T-cell (primary cell): ENCODE data around the gene TIMP2. TPM values are rescaled to one million over a fixed set of nuclear protein-coding genes. Genes with fewer than 3 reads are reported as not detected.

Experiments
- ATAC-seq, 4 experiments: fragments of 200-7000 bp in 3 of 4; fragments of 150-1000 bp in 1 of 4; cut with Tn5 transposase; replicated peaks in 1 of 4; 1 replicate in 3 of 4; 2 replicates in 1 of 4; pipeline ENCODE4 v1.10.0; 2021; ENCODE audit warnings: moderate library complexity in 3 of 4, mild to moderate bottlenecking in 2 of 4, moderate number of reproducible peaks in 1 of 4
- CTCF ChIA-PET, 2 donors: fragments of 300-600 bp; sonication (Branson Sonifier 250); formaldehyde crosslinking; loops; one replicate each; lab custom pipeline; 2022; ENCODE audit warnings: antibody characterized with exemption in 2 of 2; lab: Charles Lee
- POLR2A ChIA-PET, 2 donors: fragments of 300-600 bp; sonication (Branson Sonifier 250); formaldehyde crosslinking; loops; one replicate each; lab custom pipeline; 2022; ENCODE audit warnings: antibody characterized with exemption in 2 of 2; lab: Charles Lee
- DNase-seq, 35 experiments: peaks; one replicate each; pipeline versions ENCODE4 v3.0.0 to v3.0.0-alpha.2; 2013 to 2023
- H3K27ac ChIP-seq: one replicate; pipeline ENCODE4 v1.5.1; 2013; ENCODE audit warnings: low read length
- H3K27me3 ChIP-seq, 2 experiments: replicated peaks in 1 of 2; 1 replicate in 1 of 2; 2 replicates in 1 of 2; pipeline versions ENCODE4 v1.6.1 to v1.7.0; 2013; ENCODE audit warnings: low read length in 1 of 2, mixed read lengths in 1 of 2; ENCODE audit not compliant: control insufficient read depth in 2 of 2, insufficient read depth in 2 of 2; ENCODE audit errors: extremely low read depth in 1 of 2
- H3K36me3 ChIP-seq, 2 donors: 1 replicate in 1 of 2; 2 replicates in 1 of 2; pipeline versions ENCODE4 v1.6.1 to v1.7.0; 2013; ENCODE audit warnings: low read length in 1 of 2; ENCODE audit not compliant: control insufficient read depth in 2 of 2, insufficient read depth in 1 of 2; ENCODE audit errors: extremely low read depth in 1 of 2
- H3K4me1 ChIP-seq, 2 experiments: 1 replicate in 1 of 2; 2 replicates in 1 of 2; pipeline versions ENCODE4 v1.6.1 to v1.7.0; 2013; ENCODE audit warnings: low read length in 2 of 2, mixed read lengths in 1 of 2; ENCODE audit not compliant: insufficient read depth in 2 of 2, control insufficient read depth in 1 of 2; ENCODE audit errors: extremely low read depth in 1 of 2
- H3K4me3 ChIP-seq, 2 donors: 1 replicate in 1 of 2; 2 replicates in 1 of 2; pipeline versions ENCODE4 v1.5.1 to v1.7.0; 2013; ENCODE audit warnings: mild to moderate bottlenecking in 2 of 2, low read length in 1 of 2, moderate library complexity in 1 of 2; ENCODE audit not compliant: control insufficient read depth in 1 of 2; ENCODE audit errors: extremely low read depth in 1 of 2
- H3K9me3 ChIP-seq: 2 replicates; pipeline ENCODE4 v1.7.0; 2013
- H3K27ac Mint-ChIP-seq, 2 donors: one replicate each; pipeline ENCODE4 v1.8.0; 2020 to 2021; ENCODE audit warnings: mild to moderate bottlenecking in 2 of 2, mixed read lengths in 2 of 2
- H3K27me3 Mint-ChIP-seq, 2 donors: one replicate each; pipeline ENCODE4 v1.8.0; 2021 to 2022; ENCODE audit warnings: mixed read lengths in 2 of 2
- H3K36me3 Mint-ChIP-seq: one replicate; pipeline ENCODE4 v1.8.0; 2021; ENCODE audit warnings: mixed read lengths
- H3K4me1 Mint-ChIP-seq, 3 donors: one replicate each; pipeline ENCODE4 v1.8.0; 2020 to 2022; ENCODE audit warnings: mixed read lengths in 3 of 3, mild to moderate bottlenecking in 1 of 3
- H3K4me3 Mint-ChIP-seq, 3 donors: one replicate each; pipeline ENCODE4 v1.8.0; 2020 to 2022; ENCODE audit warnings: mild to moderate bottlenecking in 3 of 3, mixed read lengths in 3 of 3, moderate library complexity in 3 of 3
- H3K9me3 Mint-ChIP-seq, 3 donors: one replicate each; pipeline ENCODE4 v1.8.0; 2020 to 2022; ENCODE audit warnings: mixed read lengths in 3 of 3
- WGBS: methylation state at CpG from one replicate; pipeline ENCODE4 v1.1.5; 2013; ENCODE audit warnings: missing lambda C conversion rate; ENCODE audit not compliant: insufficient coverage; 5-methylcytosine and 5-hydroxymethylcytosine counted together
- total RNA-seq, 35 experiments: library from RNA in 6 of 35; stranded (reverse) in 6 of 35; fragments of 120-200 nt in 1 of 35; gene quantifications; one replicate each; pipeline versions ENCODE4 v1.2.1 to v1.2.4 and lab custom pipeline; 2013 to 2026

The TIMP2 gene
- 1 to 10 TPM; 5.1 to 6.7 (median 6.5) TPM for total RNA-seq
- 3.0 TPM for total RNA-seq (2013)
- 0.21 to 49.4 (median 5.0) reads per million in 29 experiments for total RNA-seq (lab: John Stamatoyannopoulos, UW)

DNA sequence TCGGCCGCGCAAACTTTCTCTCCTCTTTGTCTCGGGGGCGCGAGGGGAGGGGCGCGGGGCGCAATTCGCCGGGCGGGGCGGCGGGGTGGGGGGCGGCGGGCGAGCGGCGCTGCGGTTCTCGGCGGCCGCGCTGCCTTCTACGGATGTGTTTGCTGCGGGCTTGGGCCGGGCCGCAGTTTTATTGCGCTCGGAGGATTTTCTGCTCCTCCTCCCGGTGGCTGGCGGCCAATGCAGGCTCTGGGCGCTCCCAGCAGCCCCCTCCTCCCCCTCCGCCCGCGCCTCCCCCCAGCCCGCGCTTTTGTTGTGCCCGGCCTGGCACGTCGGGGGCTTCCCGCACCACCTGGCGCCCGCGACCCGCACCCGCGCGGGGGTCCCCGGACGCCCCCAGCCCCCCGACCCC, at the start of gene TIMP2:
Gene TIMP2 (minus strand): TSS at position 154 of the 400 bp plus-strand sequence. CDS start 299 bp downstream, outside the sequence.
- no peaks in the 10 kb centered on the region for H3K36me3 ChIP-seq
- Mint-ChIP-seq H3K27ac (no peak within 1 kb of the TSS), H3K9me3 (no peaks in the 10 kb centered on the region), H3K4me1 (peaks cover 11 to 19% (median 14%) of the 10 kb centered on the region in 3 donors), H3K27me3 (peaks cover 4 to 17% of the 10 kb centered on the region in 2 donors), H3K36me3 (no peaks in the 10 kb centered on the region), H3K4me3 (peak within 1 kb of the TSS; percentile 78 to 81 (median 79))
- peak within 1 kb of the TSS; percentile 42 to 76 for H3K4me3 ChIP-seq
- DNase-seq (peak; percentile 37 to 83 (median 67)), ATAC-seq (peak; percentile 86 to 89 (median 88))
- CTCF ChIA-PET, result interaction anchor here in 1 of 2 donors (0.7 kb wide), 1 partner anchor 25 kb away, joined by 3 read pairs; no protein-coding TSS in a partner anchor
- POLR2A ChIA-PET, result no interaction called here
- H3K4me1 ChIP-seq, result peaks cover 6 to 25% of the 10 kb centered on the region in 2 experiments
- peaks cover 0 to 45% of the 10 kb centered on the region in 2 experiments for H3K27me3 ChIP-seq
- H3K27ac ChIP-seq, result no peak within 1 kb of the TSS
- under 1% methylated on average over 24 of the region's 52 CpGs for WGBS
- H3K9me3 ChIP-seq, result no peaks in the 10 kb centered on the region

DNA sequence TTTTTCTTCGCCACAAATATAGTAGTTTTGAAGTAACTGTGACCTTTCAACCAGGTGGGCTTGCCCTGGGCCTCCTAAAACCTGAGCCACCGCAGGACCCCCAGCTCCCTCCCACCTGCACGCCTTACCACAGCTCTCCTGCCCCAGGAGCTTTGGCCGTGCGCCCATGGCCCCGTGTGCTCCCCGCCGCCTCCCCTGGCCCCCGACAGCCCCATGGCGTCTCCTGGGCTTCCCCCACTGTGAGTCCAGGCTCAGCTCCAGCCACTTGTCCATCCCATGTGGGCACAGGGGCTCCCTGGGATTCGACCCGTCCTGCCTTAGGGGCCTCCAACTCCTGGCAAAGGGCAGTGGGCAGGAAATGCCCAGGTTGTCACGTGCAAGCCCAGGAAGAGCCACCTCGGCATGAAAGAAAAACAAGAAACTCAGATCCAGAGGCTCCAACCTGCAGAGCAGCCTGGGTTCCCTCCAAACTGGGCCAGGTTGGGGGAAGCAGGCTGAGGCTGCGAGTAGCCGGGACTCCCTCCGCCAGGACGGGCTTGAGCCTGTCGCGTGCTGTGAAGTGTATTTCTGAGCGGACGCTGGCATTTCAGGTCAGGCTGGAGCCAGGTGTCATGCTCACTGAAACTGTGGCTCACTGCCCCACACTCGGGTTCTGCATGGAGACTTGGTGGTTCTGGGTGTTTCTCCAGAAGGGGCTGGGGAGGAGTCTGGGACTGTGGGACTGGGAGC, 48.8 kb upstream of the TIMP2 start:
- Histone ChIP-seq H3K4me3 (no peak overlapping the region), H3K27ac (no peak overlapping the region), H3K4me1 (peaks cover 0 to 39% of the 10 kb centered on the region in 2 experiments), H3K9me3 (no peaks in the 10 kb centered on the region), H3K27me3 (peaks cover 0 to 20% of the 10 kb centered on the region in 2 experiments), H3K36me3 (peaks cover 0 to 5% of the 10 kb centered on the region in 2 donors)
- no peak for DNase-seq
- POLR2A ChIA-PET, result no interaction called here
- CTCF ChIA-PET, result no interaction called here
- Mint-ChIP-seq H3K27me3 (no peaks in the 10 kb centered on the region), H3K27ac (no peak overlapping the region), H3K9me3 (no peaks in the 10 kb centered on the region), H3K4me3 (no peak overlapping the region), H3K4me1 (peaks cover 22 to 35% (median 33%) of the 10 kb centered on the region in 3 donors), H3K36me3 (no peaks in the 10 kb centered on the region)
- 89% methylated on average over 18 of the region's 23 CpGs for WGBS
- no peak for ATAC-seq

DNA sequence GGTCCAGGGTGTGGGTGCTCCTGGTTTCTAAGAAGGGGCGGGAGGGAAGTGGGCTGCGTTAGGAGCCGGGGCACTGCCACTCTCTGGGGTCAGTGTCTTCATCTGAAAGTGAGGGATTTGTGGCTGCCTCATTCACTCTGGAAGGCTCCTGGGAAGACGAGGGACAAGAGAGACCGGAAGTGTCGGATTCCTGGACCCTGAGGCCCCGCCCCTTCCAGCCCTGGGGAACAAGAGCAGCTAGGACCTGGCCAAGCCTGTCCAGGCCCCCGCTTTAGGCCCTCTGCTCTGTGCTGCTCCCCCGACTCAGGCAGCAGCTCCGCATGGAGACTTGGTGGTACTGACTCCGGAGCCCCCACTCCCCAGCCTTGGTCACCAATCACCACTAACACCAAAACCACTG, 48.0 kb upstream of the TIMP2 start:
- H3K9me3 Mint-ChIP-seq, result no peaks in the 10 kb centered on the region
- H3K36me3 Mint-ChIP-seq, result no peaks in the 10 kb centered on the region
- ChIA-PET POLR2A (no interaction called here), CTCF (interaction anchor here in 1 of 2 donors (0.6 kb wide), 1 partner anchor 87 kb away, joined by 4 read pairs; no protein-coding TSS in a partner anchor)
- Histone ChIP-seq H3K27ac (no peak overlapping the region), H3K36me3 (peaks cover 4 to 7% of the 10 kb centered on the region in 2 donors), H3K9me3 (no peaks in the 10 kb centered on the region), H3K4me1 (peaks cover 0 to 31% of the 10 kb centered on the region in 2 experiments), H3K27me3 (peaks cover 0 to 20% of the 10 kb centered on the region in 2 experiments), H3K4me3 (no peak overlapping the region)
- DNase-seq (no peak), ATAC-seq (no peak)
- WGBS, result 89% methylated on average over 11 of the region's 11 CpGs
- H3K4me1 Mint-ChIP-seq, result peaks cover 22 to 33% (median 32%) of the 10 kb centered on the region in 3 donors
- H3K4me3 Mint-ChIP-seq, result no peak overlapping the region
- H3K27ac Mint-ChIP-seq, result no peak overlapping the region
- no peaks in the 10 kb centered on the region for H3K27me3 Mint-ChIP-seq

DNA sequence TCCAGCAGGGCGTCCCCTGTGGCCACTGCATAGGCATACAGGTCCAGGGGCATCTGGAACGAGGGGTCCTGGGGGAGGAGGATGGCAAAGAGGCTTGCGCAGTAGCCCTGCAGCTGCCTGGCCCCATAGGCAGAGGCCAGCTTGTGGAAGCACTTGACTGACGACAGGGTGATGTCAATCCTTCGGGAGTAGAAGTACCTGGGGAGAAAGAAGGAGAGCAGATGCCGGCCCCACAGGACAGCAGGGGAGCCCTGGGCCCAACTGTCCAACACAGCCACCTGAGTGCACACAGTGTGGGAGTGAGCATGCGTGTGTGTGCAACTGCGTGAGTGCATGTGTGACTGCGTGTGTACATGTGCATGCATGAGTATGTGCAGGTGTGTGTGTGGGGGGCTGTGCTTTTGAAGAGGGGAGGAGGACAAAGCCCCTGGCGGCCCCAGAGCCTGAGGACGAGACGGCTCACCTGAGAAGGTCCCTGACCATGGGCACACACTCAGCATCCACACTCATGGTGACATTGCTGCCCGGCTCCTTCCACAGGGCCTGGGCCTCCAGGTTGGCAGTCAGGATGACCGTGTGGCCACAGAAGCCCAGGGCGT, 47.4 kb upstream of the TIMP2 start:
- Mint-ChIP-seq H3K9me3 (no peaks in the 10 kb centered on the region), H3K4me1 (peaks cover 17 to 28% (median 26%) of the 10 kb centered on the region in 3 donors)
- CTCF ChIA-PET, result interaction anchor here in 1 of 2 donors (0.6 kb wide), 1 partner anchor 88 kb away, joined by 4 read pairs; no protein-coding TSS in a partner anchor

DNA sequence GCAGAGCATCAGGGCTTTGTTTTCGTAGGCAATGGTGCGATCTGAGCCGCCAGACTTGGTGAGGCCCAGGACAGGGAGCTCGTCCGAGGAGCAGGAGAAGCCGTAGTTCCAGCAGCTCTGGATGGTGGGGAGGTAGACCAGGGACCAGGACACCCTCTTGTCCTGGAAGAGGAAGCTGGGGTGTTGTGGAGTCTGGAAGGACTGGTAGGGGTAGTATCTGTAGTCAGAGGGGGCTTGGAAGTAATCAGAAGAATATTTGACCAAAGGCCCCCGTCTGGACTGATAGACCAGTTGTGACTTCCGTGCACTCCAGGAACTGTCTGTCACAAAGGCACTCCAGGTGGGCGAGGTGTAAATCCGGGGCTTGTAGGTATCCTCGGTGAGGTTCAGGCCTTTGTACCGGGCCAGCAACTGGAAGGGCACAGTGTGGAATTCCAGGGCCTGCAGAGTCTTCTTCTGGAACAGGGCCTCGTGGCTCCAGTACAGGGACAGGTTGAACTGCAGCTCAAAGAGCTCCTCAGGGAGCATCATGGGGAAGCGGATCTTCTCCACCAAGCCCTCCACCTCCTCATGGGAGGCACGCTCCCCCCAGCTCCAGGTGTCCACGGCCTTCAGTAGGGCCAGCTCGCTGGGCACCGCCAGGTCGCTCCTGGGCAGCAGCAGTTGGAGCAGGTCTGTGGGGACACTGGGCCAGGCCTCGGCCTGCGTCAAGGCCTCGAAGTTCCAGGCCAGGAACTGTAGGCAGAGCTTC, 46.7 kb upstream of the TIMP2 start:
- Histone ChIP-seq H3K27ac (no peak overlapping the region), H3K27me3 (peaks cover 0 to 20% of the 10 kb centered on the region in 2 experiments), H3K4me3 (no peak overlapping the region), H3K4me1 (peaks cover 0 to 18% of the 10 kb centered on the region in 2 experiments), H3K36me3 (peaks cover 7% of the 10 kb centered on the region in 2 donors), H3K9me3 (no peaks in the 10 kb centered on the region)
- DNase-seq (no peak), ATAC-seq (no peak)
- no peaks in the 10 kb centered on the region for H3K36me3 Mint-ChIP-seq
- H3K27ac Mint-ChIP-seq, result no peak overlapping the region
- no peak overlapping the region for H3K4me3 Mint-ChIP-seq
- WGBS, result 81% methylated on average over 22 of the region's 22 CpGs
- POLR2A ChIA-PET, result no interaction called here
- no peaks in the 10 kb centered on the region for H3K9me3 Mint-ChIP-seq
- CTCF ChIA-PET, result interaction anchor here (0.8 to 1.5 kb wide), 4 partner anchors 106 to 952 kb away, joined by 3 to 12 read pairs (median 4); no protein-coding TSS in a partner anchor
- no peaks in the 10 kb centered on the region for H3K27me3 Mint-ChIP-seq
- peaks cover 12 to 21% (median 19%) of the 10 kb centered on the region in 3 donors for H3K4me1 Mint-ChIP-seq

More for the DNA sequence above, 47.4 kb upstream of the TIMP2 start:
- Histone ChIP-seq H3K9me3 (no peaks in the 10 kb centered on the region), H3K4me1 (peaks cover 0 to 25% of the 10 kb centered on the region in 2 experiments), H3K27me3 (peaks cover 0 to 20% of the 10 kb centered on the region in 2 experiments), H3K36me3 (peaks cover 7% of the 10 kb centered on the region in 2 donors), H3K27ac (no peak overlapping the region), H3K4me3 (no peak overlapping the region)
- POLR2A ChIA-PET, result no interaction called here
- no peak for DNase-seq
- H3K27ac Mint-ChIP-seq, result no peak overlapping the region
- no peaks in the 10 kb centered on the region for H3K36me3 Mint-ChIP-seq
- 79% methylated on average over 8 of the region's 15 CpGs for WGBS
- no peaks in the 10 kb centered on the region for H3K27me3 Mint-ChIP-seq
- H3K4me3 Mint-ChIP-seq, result no peak overlapping the region
- no peak for ATAC-seq
